Renal cortical epithelial cell (primary cell): ENCODE measurements around the gene FHAD1. TPM values are rescaled to one million over a fixed set of nuclear protein-coding genes. Genes with fewer than 3 reads are reported as not detected.
A peak's percentile ranks its signal among the peaks of the same experiment; 100 is the strongest.

Source experiments
- DNase-seq: peaks from one replicate; pipeline ENCODE4 v3.0.0-alpha.2; 2011; ENCODE audit warnings: low read depth
- total RNA-seq: library from RNA; depleted of rRNA; stranded (reverse); fragments of >200 nt; gene quantifications from 2 replicates; pipeline ENCODE4 v1.2.3, GENCODE V29; 2014

The FHAD1 gene
- total RNA-seq, 1 donor from 2014 or later: 1.3 TPM

DNA sequence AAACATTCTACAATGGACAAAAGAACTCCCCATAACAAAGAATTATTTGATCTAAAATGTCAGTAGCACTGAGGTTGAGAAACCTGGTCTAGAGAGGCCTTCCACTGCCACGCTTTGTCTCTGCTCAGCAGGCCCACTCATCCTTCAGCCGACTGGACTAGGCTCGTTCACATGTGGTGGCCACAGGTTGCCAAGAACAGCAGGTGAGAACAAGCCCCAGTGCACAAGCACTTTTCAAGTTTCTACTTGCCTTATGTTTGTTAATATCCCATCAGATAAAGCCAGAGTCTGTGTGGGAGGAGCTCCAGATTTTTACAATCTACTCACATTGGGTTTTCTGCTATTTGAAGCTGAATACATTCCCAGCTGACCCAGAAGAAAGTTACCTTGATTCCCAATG, 153.6 kb downstream of the FHAD1 start:
- DNase-seq: no peak

DNA sequence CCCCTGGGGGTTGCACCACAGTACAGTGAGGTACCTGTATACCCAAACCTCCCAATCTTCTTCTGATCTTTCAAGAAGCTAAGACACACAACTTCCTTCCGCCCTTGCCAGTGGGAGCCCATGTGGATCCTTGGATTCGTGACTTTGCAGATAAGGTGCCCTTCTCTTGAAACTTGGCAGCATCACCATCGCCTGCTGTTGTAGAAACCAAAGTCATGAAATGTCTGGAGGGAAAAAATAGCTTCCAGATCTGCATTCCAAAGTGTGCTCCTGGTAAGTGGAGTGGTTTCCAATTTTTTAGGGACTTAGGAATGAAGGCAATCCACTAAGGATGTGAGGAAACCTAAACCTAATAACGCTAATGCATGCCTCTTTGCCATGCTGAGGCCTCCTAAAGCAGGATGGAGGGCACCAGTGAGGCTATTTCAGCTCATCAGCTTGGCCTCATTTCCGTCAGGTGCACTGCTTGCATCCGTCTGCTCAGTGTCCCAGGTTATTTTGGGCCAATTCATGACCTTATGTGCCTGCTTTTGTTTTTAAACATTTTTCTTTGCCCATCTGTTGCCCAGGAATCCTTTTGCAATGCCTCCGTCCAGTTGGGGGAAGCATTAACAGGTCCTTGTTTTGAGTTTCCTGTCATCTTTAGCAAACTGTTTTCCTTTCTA, 154.5 kb downstream of the FHAD1 start:
- DNase-seq: no peak

- no peak for DNase-seq
Observed at GRCh38 chr1:15402809-15403450, 155.9 kb downstream of the FHAD1 start.

DNA sequence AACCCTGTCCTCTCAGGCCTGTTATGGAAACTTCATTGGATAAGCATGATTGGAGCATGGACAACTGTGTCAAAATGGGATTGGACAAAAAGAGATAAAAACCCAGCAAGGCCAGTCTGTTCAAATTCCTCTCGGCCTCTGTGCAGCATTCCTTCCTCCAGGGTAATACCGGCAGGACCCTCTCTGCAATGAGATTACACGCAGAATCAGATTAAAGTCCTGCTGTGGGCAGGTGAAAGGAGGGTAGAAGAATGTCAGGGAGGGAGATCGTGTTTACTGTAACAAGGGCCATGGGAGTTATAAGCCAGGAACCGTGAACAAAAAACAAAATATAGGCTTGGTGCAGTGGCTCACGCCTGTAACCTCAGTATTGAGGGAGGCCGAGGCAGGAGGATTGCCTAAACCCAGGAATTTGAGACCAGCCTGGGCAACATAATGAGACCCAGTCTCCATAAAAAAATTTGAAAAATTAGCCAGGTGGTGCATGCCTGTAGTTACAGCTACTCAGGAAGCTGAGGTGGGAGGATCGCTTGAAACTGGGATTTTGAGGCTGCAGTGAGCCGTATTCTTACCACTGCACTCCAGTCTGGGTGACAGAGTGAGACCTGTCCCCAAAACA, 157.0 kb downstream of the FHAD1 start:
- DNase-seq: no peak

GRCh38 chr1:15405106-15405850, 158.3 kb downstream of the FHAD1 start:
- no peak for DNase-seq

DNA sequence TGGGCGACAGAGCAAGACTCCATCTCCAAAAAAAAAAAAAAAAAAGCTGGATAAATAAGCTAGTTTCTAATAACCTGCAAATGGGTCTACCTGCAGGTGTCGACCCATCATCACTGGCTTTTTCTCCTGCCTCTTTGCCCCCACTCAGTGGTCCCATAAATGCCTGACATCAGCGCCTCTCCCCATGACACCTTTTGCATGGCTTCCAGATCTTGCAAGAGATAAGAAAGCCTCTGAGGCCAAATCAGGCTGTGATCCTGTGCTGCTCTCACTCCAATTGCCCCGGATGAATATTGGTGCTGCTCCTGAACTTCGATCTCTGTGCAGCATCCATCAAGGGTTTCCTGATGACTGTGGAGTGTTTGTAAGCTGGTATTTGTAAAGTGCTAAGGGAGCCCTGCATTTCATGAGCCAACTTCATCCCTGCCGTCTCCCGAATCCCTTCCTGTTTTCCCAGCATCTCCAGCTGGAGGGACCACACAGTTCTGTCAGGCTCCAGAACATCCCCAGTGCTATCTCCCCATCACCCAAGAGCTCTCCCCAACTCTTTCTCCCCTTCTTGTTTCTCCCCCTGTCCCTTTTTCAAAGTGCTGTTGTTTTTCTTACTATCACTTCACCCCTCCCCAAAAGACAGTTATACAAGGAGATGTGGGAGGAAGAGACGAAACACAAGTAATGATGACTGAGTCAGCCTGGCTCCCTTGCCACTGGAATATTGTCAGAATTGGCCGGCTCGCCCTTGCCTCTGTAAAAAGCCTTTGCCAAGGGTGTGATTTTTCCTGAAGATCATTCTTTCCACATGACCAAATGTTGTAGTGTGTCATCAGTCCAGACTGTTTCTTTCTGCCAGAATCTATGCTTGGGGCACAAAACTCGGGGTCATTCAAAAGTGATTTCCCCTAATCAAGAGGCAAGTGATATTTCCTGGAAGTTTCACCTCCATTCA, 159.9 kb downstream of the FHAD1 start:
- peak; percentile 63 for DNase-seq

DNA sequence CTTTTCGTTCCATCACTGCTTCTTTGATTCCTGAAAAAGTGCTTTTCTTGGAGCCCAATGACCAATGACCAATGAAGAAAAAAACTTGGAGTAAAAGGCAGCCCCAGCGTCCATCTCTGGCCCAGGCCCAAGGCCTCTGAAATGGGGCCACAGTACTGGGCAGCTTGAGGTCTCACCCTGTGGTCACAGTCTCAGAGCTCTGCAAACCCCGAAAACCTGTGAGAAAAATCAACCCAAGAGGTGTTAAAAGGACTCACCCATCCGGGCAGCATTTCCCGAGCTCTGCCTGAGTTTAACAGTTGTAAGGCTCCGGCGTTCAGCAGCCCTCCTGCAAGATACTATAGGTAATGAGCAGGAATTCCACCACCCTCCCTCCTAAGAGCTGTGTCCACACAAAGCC, 160.6 kb downstream of the FHAD1 start:
- no peak for DNase-seq

GRCh38 chr1:15408890-15409387, 161.9 kb downstream of the FHAD1 start:
- no peak for DNase-seq

DNA sequence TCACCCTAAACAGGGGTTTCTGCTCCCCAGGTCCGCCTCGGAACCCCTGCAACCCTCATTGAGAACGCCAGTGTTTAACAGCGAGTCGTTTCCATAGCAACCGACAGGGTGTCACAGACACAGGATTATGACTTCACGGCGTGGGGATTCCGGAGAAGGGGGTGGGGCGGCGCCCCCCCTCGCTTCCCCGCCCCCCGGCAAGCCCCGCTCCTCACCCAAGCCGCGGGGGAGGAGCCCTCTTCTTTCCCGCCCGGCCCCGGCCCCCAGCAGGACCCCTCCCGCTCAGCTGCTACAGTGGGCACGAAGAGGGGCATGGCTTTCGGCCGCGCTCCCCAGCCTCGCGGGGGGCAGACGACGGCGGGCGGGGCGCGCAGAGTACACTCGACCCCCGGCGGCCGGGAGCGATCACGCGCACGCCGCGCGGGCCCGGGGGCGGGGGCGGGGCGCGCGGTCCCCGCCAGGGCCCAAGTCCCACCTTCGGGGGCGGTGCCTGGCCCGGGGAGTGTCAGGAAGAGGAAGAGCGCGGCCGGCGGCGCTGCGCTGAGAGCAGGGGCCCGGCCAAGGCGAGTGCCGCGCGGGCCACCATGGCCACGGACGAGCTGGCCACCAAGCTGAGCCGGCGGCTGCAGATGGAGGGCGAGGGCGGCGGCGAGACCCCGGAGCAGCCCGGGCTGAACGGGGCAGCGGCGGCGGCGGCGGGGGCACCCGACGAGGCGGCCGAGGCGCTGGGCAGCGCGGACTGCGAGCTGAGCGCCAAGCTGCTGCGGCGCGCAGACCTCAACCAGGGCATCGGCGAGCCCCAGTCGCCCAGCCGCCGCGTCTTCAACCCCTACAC, 162.6 kb downstream of the FHAD1 start, which contains the start of gene EFHD2:
EFHD2 (plus strand) TSS at position 501 of the 835 bp plus-strand sequence; CDS start at position 585, 84 bp downstream.
- peak; percentile 61 for DNase-seq

DNA sequence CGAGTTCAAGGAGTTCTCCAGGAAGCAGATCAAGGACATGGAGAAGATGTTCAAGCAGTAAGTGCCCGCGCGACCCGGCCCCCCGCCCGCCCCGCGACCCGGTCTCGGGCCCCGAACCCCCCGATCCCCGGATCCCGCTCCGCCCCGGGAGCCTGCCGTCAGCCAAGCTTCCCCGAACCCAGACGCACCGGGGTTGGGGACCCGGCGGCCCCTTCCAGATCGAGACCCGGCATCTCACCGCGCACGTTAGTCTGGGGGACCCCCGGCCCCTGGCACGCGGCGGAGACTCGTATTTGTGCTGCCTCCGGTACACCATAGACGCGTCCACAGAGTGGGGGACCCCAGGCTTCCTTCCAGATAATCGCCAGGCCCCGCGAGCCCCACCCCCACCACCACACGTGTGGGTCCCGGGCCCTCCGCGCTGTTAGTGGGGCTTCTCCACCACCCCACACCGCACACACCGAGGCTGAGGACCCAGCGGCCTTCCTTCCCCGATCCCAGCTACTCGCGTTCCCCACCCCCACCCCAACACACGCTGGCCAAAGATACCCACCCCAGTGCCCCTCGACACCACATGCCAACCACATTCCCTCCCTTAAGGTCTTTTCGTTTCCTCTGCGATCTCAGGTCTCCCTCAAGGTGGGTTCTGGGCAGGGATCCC, 163.3 kb downstream of the FHAD1 start:
- no peak for DNase-seq

DNA sequence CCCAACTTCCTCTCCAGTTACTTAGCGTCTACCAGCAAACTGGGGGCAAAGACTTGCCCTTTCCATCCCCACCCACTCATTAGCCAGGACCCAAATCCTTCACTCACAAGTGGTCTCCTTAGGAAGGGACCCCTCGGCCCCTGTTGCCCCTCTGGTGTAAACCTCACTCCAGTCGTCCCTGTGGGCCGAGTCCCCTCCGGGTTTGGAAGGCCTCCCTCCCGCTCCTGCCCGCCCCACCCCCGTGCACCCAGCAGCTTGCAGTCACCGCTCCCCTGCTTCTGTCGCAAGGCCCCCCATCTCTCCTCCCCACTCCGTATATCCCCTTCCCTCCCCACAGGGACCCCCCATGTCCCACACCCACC, 163.8 kb downstream of the FHAD1 start:
- DNase-seq: no peak

DNA sequence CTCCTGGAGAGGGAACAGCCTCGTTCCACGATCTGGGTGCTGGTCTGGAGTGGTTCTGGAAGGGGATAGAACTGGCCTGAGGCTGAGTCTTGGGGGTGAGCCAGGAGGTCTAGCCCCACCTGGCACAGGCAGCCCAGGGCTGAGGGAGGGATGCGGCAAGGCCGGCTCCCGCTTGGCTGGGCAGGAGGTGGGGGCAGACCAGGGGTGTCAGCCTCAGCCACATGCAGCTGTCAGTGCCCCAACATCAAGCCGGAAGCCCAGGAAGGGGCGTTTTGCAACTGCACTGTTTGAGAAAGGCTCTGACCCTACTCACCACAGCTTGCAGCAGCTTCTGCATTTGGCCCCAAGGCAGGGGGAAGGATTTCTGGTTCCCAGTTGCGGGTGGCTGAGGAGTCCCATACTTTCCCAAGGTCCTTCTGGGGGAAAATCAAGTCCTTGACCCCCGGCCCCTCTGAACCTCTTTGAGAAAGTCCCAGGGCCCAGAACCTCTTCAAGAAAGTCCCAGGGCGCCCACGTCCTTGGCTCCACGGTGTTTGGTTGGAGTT, 164.6 kb downstream of the FHAD1 start:
- DNase-seq: no peak

- DNase-seq: no peak
Observed at GRCh38 chr1:15412175-15412800, 165.3 kb downstream of the FHAD1 start.

DNA sequence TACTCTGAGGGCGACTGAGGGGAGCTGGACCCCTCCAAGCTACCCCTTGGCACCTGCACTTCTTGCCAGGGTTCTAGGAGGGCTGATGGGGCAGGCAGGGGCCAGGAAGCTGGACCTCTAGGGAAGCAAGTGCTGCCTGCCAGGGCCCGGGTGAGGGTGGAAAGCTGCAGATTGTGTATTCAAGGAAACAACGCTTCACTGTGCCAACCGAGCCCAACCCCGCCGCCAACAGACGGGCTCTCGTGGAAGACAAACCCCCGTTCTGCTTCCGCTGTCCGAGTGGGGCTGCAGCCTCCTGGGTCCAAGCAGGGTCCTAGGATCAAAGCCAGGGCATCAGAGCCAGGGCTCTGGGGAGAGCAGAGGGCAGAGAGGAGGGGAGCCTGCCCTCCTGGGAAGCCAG, 165.8 kb downstream of the FHAD1 start:
- DNase-seq: no peak

- DNase-seq: no peak
Observed at GRCh38 chr1:15413563-15414444, 166.8 kb downstream of the FHAD1 start.

DNA sequence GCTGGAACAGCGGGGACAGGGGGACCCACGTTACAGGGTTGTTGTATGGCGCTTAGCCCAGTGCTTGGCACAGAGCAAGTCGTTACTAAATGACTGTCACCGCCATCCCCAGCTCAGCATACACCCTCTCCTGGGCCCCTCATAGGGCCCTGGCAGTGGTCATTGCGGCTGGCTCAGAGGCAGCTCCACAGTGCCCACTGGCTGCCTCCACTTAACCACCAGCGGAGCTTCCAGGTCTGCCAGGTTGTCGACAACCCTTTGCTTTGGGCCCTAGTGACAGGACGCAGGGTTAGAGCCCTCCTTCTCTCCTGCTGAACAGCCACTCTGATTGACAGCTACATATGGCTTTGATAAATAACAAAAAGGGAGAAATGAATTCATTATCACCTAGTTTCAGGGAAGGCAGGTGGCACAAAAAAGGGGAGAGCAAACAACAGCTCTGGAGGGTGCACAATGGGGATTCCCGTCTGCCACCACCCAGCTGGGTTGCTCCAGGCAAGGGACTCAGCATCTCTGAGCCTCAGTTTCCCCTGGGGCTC, 167.5 kb downstream of the FHAD1 start:
- no peak for DNase-seq

- peak; percentile 79 for DNase-seq
Observed at GRCh38 chr1:15417059-15417934, 170.3 kb downstream of the FHAD1 start.
